CD8-positive, alpha-beta memory T cell (primary cell): ENCODE results near the gene RFC1. TPM values are rescaled to one million over a fixed set of nuclear protein-coding genes. Genes with fewer than 3 reads are reported as not detected.
A peak's percentile ranks its signal among the peaks of the same experiment; 100 is the strongest.

ENCODE experiments used
- CTCF ChIA-PET: fragments of 350-600 bp; sonication (Branson Sonifier 250); formaldehyde crosslinking; loops from one replicate; lab custom pipeline; 2021; ENCODE audit warnings: antibody characterized with exemption; lab: Charles Lee
- POLR2A ChIA-PET: fragments of 350-600 bp; sonication (Branson Sonifier 250); formaldehyde crosslinking; loops from one replicate; lab custom pipeline; 2021; ENCODE audit warnings: antibody characterized with exemption; lab: Charles Lee
- DNase-seq, 5 donors: peaks; one replicate each; pipeline versions ENCODE4 v3.0.0 to v3.0.0-alpha.2; 2020 to 2022; ENCODE audit warnings: mixed read lengths in 1 of 5
- H3K27ac ChIP-seq: one replicate; pipeline ENCODE4 v1.7.0; 2013; ENCODE audit warnings: low read depth, mild to moderate bottlenecking, low read length, moderate library complexity
- H3K27me3 ChIP-seq: 2 replicates; pipeline ENCODE4 v1.7.0; 2013; ENCODE audit warnings: low read length, mild to moderate bottlenecking; ENCODE audit not compliant: insufficient read depth, poor library complexity, severe bottlenecking
- H3K36me3 ChIP-seq: 2 replicates; pipeline ENCODE4 v1.7.0; 2013; ENCODE audit warnings: mild to moderate bottlenecking, low read length, moderate library complexity; ENCODE audit not compliant: insufficient read depth
- H3K4me1 ChIP-seq: 2 replicates; pipeline ENCODE4 v1.7.0; 2013; ENCODE audit warnings: mild to moderate bottlenecking, low read length, moderate library complexity; ENCODE audit not compliant: insufficient read depth
- H3K4me3 ChIP-seq: 2 replicates; pipeline ENCODE4 v1.7.0; 2013; ENCODE audit warnings: mild to moderate bottlenecking, low read length
- H3K9me3 ChIP-seq: 2 replicates; pipeline ENCODE4 v1.7.0; 2013; ENCODE audit warnings: mild to moderate bottlenecking, low read length
- H3K27ac Mint-ChIP-seq, 8 donors: one replicate each; pipeline ENCODE4 v1.8.0; 2020 to 2021; ENCODE audit warnings: mixed read lengths in 8 of 8, mild to moderate bottlenecking in 6 of 8, inconsistent platforms in 3 of 8, moderate library complexity in 3 of 8
- H3K27me3 Mint-ChIP-seq, 2 donors: one replicate each; pipeline ENCODE4 v1.8.0; 2020 to 2021; ENCODE audit warnings: mixed read lengths in 2 of 2, mild to moderate bottlenecking in 1 of 2, moderate library complexity in 1 of 2
- H3K36me3 Mint-ChIP-seq, 3 donors: one replicate each; pipeline ENCODE4 v1.8.0; 2020 to 2021; ENCODE audit warnings: mixed read lengths in 3 of 3, inconsistent platforms in 1 of 3, mild to moderate bottlenecking in 1 of 3
- H3K4me1 Mint-ChIP-seq, 3 donors: one replicate each; pipeline ENCODE4 v1.8.0; 2020 to 2021; ENCODE audit warnings: mixed read lengths in 3 of 3, inconsistent platforms in 1 of 3, mild to moderate bottlenecking in 1 of 3
- H3K4me3 Mint-ChIP-seq, 7 donors: one replicate each; pipeline ENCODE4 v1.8.0; 2020 to 2021; ENCODE audit warnings: mixed read lengths in 7 of 7, mild to moderate bottlenecking in 6 of 7, moderate library complexity in 4 of 7, inconsistent platforms in 2 of 7
- H3K9me3 Mint-ChIP-seq, 5 donors: one replicate each; pipeline ENCODE4 v1.8.0; 2020 to 2022; ENCODE audit warnings: mixed read lengths in 5 of 5, mild to moderate bottlenecking in 3 of 5, moderate library complexity in 2 of 5, inconsistent platforms in 1 of 5
- polyA plus RNA-seq: library from polyadenylated mRNA; unstranded; fragments of 300-500 nt; fragmentation: Illumina TruSeq; gene quantifications from one replicate; pipeline ENCODE4 v1.2.3, GENCODE V29; 2021
- total RNA-seq, 2 experiments: library from RNA; stranded (reverse); gene quantifications; one replicate each; pipeline ENCODE4 v1.2.3, GENCODE V29; 2021

Gene RFC1
- total and polyA plus RNA-seq, 3 experiments from 2014 or later: 45.7 to 82.9 (median 79.8) TPM

DNA sequence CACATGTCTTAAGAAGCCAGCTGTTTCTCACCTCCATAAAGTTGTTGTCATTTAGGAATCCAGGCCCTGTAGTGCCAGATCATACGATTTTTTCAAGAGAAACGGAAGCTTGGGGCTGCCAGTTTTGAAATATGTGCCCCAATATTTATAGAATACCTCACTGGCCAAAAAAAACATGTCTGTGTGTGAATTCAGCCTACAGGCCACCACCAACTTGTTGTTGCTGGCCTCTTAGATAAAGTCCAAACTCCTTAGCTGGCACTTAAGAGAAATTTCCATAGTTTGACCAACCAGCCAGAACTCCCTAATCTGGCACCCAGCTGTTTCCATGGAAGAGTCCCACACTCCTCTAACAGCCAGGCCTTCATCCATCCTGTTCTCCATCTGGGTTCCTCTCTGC, 109.7 kb downstream of the RFC1 start:
- no peaks in the 10 kb centered on the region for H3K27me3 Mint-ChIP-seq
- no peaks in the 10 kb centered on the region for H3K9me3 ChIP-seq
- H3K4me1 Mint-ChIP-seq: no peaks in the 10 kb centered on the region
- no peaks in the 10 kb centered on the region for H3K4me1 ChIP-seq
- DNase-seq: no peak
- H3K27me3 ChIP-seq: no peaks in the 10 kb centered on the region
- H3K9me3 Mint-ChIP-seq: no peaks in the 10 kb centered on the region
- H3K36me3 Mint-ChIP-seq: peaks cover 3 to 29% (median 7%) of the 10 kb centered on the region in 3 donors
- ChIA-PET CTCF (no interaction called here), POLR2A (no interaction called here)
- H3K4me3 ChIP-seq: no peak overlapping the region
- H3K27ac Mint-ChIP-seq: no peak overlapping the region
- H3K4me3 Mint-ChIP-seq: no peak overlapping the region
- H3K27ac ChIP-seq: no peak overlapping the region
- no peaks in the 10 kb centered on the region for H3K36me3 ChIP-seq

DNA sequence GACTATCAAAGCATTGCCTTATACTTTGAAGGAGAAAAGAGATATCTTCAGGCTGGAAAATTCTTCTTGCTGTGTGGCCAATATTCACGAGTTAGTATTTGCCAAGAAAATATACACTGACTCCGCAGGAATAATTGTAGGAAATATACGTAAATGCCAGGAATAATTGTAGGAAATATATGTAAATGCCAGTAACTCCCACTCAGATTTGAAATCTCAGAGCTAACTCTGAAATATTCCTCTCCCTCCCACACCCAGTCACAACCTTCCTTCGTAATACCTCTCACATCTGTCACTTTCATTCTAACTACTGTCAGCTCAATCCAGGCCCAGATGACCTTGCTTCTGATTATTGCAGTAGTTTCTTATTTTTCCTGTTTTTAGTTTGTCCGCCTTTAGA, 110.3 kb downstream of the RFC1 start:
- Mint-ChIP-seq H3K4me3 (no peak overlapping the region), H3K4me1 (no peaks in the 10 kb centered on the region), H3K27me3 (no peaks in the 10 kb centered on the region), H3K27ac (peak overlapping the region in 2 of 8 donors; percentile 8 to 37), H3K9me3 (no peaks in the 10 kb centered on the region), H3K36me3 (peaks cover 3 to 26% (median 7%) of the 10 kb centered on the region in 3 donors)
- CTCF ChIA-PET: no interaction called here
- Histone ChIP-seq H3K9me3 (no peaks in the 10 kb centered on the region), H3K4me3 (no peak overlapping the region), H3K27ac (no peak overlapping the region), H3K36me3 (no peaks in the 10 kb centered on the region), H3K27me3 (no peaks in the 10 kb centered on the region), H3K4me1 (no peaks in the 10 kb centered on the region)
- no peak for DNase-seq
- POLR2A ChIA-PET: no interaction called here

DNA sequence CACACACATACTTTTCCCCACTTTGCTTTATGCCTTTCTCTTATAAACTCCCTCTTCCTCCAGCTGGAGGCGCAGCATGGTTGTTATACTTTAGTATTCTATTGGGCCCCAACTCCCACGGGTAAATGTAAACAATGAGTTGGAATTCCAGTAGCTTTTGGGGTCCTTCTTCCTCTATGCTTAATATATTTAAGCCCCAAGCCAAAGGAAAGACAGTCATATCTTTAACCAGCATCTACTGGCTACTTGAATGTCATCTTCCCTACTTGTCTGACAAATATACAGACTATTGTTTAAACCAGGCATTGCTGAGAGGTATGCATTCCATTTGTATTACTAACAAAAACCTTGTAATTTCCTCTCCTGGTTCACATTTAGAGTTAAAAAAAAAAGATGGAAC, 110.9 kb downstream of the RFC1 start:
- Mint-ChIP-seq H3K4me3 (no peak overlapping the region), H3K4me1 (no peaks in the 10 kb centered on the region), H3K9me3 (peaks cover 0 to 2% (median under 1%) of the 10 kb centered on the region in 5 donors), H3K27me3 (no peaks in the 10 kb centered on the region), H3K36me3 (peaks cover 5 to 21% (median 7%) of the 10 kb centered on the region in 3 donors), H3K27ac (peak overlapping the region in 2 of 8 donors; percentile 18 to 81)
- no peak overlapping the region for H3K4me3 ChIP-seq
- POLR2A ChIA-PET: no interaction called here
- DNase-seq: no peak
- H3K9me3 ChIP-seq: no peaks in the 10 kb centered on the region
- CTCF ChIA-PET: no interaction called here
- H3K36me3 ChIP-seq: no peaks in the 10 kb centered on the region
- H3K4me1 ChIP-seq: no peaks in the 10 kb centered on the region
- H3K27me3 ChIP-seq: no peaks in the 10 kb centered on the region
- H3K27ac ChIP-seq: no peak overlapping the region

DNA sequence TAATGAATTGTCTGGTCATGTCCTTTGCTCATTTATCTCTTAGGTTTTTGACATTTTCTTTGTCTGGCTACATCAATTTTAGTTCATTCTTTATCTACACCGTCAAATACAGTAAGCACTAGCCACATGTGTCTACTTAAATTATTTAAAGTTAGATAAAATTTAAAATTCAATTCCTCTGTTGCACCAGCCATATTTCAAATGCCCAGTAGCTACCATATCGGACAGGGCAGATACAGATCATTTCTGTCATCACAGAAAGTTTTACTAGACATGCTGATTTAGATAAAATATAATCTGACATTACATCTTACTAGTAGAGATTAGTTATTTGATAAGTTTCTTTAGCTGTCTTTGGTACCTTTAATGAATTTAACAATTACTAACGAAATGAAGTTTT, 122.7 kb downstream of the RFC1 start:
- ChIA-PET CTCF (no interaction called here), POLR2A (no interaction called here)
- no peaks in the 10 kb centered on the region for H3K4me1 ChIP-seq
- DNase-seq: no peak
- H3K9me3 Mint-ChIP-seq: peaks cover 0 to 6% (median 2%) of the 10 kb centered on the region in 5 donors
- H3K36me3 Mint-ChIP-seq: peaks cover 5 to 20% (median 19%) of the 10 kb centered on the region in 3 donors
- H3K27ac ChIP-seq: no peak overlapping the region
- H3K9me3 ChIP-seq: no peaks in the 10 kb centered on the region
- H3K4me3 Mint-ChIP-seq: no peak overlapping the region
- no peaks in the 10 kb centered on the region for H3K36me3 ChIP-seq
- H3K27me3 Mint-ChIP-seq: no peaks in the 10 kb centered on the region
- no peaks in the 10 kb centered on the region for H3K27me3 ChIP-seq
- H3K4me3 ChIP-seq: no peak overlapping the region
- H3K27ac Mint-ChIP-seq: no peak overlapping the region
- no peaks in the 10 kb centered on the region for H3K4me1 Mint-ChIP-seq

Other genes starting within 250 kb of the RFC1 start
- 10 to 100 TPM; 15.7 to 16.5 TPM for gene WDR19, start 183.8 kb downstream of the RFC1 start, total RNA-seq
- 3.4 TPM for gene WDR19, start 183.8 kb downstream of the RFC1 start, polyA plus RNA-seq
- not detected for gene KLB, start 40.6 kb upstream of the RFC1 start, total RNA-seq
- gene KLB, start 40.6 kb upstream of the RFC1 start, polyA plus RNA-seq: not detected
- 1,000 to 10,000 TPM; 1,627 to 1,651 TPM for gene RPL9, start 92.6 kb upstream of the RFC1 start, total RNA-seq
- gene RPL9, start 92.6 kb upstream of the RFC1 start, polyA plus RNA-seq: 1,921 TPM
- gene LIAS, start 92.7 kb upstream of the RFC1 start, total RNA-seq: 10 to 100 TPM; 34.0 to 38.0 TPM
- gene LIAS, start 92.7 kb upstream of the RFC1 start, polyA plus RNA-seq: 13.0 TPM
- 10 to 100 TPM; 26.9 to 34.9 TPM for gene UGDH, start 161.1 kb upstream of the RFC1 start, total RNA-seq
- 30.0 TPM for gene UGDH, start 161.1 kb upstream of the RFC1 start, polyA plus RNA-seq